A549 (cell line): ENCODE results near the gene FAM3A. TPM values are rescaled to one million over a fixed set of nuclear protein-coding genes. Genes with fewer than 3 reads are reported as not detected.

Experiments used
- ATAC-seq, 2 experiments: fragments of 200-7000 bp in 1 of 2; fragments of >200 bp in 1 of 2; cut with Nextera tagmentation in 1 of 2; cut with Tn5 transposase in 1 of 2; 3 replicates each; pipeline versions ENCODE4 v1.8.0 to v1.9.1; 2018 to 2020; ENCODE audit warnings: mild to moderate bottlenecking in 1 of 2, moderate library complexity in 1 of 2
- CTCF ChIA-PET: fragments of 300-600 bp; sonication (Branson Sonifier 250); formaldehyde crosslinking; extraction: SDS; loops from one replicate; lab custom pipeline; 2021; ENCODE audit warnings: antibody characterized with exemption, inconsistent platforms; lab: Yijun Ruan, JAX
- POLR2A ChIA-PET: fragments of 350-600 bp; formaldehyde crosslinking; extraction: SDS; loops from one replicate; lab custom pipeline; 2021; ENCODE audit warnings: antibody characterized with exemption, inconsistent platforms; lab: Yijun Ruan, JAX
- DNase-seq, 2 experiments: peaks; one replicate each; pipeline versions ENCODE4 v3.0.0 to v3.0.0-alpha.2; 2011 to 2016; ENCODE audit warnings: low read depth in 1 of 2, low spot score in 1 of 2
- FAIRE-seq: peaks from 2 replicates; lab custom pipeline; 2011; peaks lifted over from hg19 to GRCh38; lab: Jason Lieb, UNC
- H3K27ac ChIP-seq, 2 experiments: fragments of >200 bp; sonication (Bioruptor Twin); formaldehyde crosslinking; 3 replicates each; pipeline ENCODE4 v1.5.1; 2016 to 2017
- H3K4me1 ChIP-seq: fragments of >200 bp; sonication (Bioruptor Twin); formaldehyde crosslinking; 3 replicates; pipeline ENCODE4 v1.6.1; 2016
- H3K4me2 ChIP-seq: fragments of >200 bp; sonication (Bioruptor Twin); formaldehyde crosslinking; 3 replicates; pipeline ENCODE4 v1.6.1; 2016
- H3K4me3 ChIP-seq: fragments of >200 bp; sonication (Bioruptor Twin); formaldehyde crosslinking; 3 replicates; pipeline ENCODE4 v1.5.1; 2016
- H3K9me3 ChIP-seq: fragments of >200 bp; sonication (Bioruptor Twin); formaldehyde crosslinking; 3 replicates; pipeline ENCODE4 v1.6.1; 2016
- CBX2 ChIP-seq: fragments of 200-600 bp; sonication (generic); IDR thresholded peaks from 2 replicates; pipeline ENCODE4 v1.6.1; 2016; ENCODE audit warnings: low read depth, mild to moderate bottlenecking, borderline replicate concordance
- CBX8 ChIP-seq: fragments of 200-600 bp; sonication (generic); IDR thresholded peaks from 2 replicates; pipeline ENCODE4 v1.6.1; 2016
- CHD2 ChIP-seq: fragments of 150-350 bp; IDR thresholded peaks from 2 replicates; pipeline ENCODE4 v1.6.1; 2014; ENCODE audit warnings: low read length; ENCODE audit not compliant: partially characterized antibody
- CTCF ChIP-seq: fragments of >200 bp; sonication (Bioruptor Twin); formaldehyde crosslinking; IDR thresholded peaks from 3 replicates; pipeline ENCODE4 v1.5.1; 2016
- E2F6 ChIP-seq: IDR thresholded peaks from 2 replicates; pipeline ENCODE4 v1.6.1; 2012; ENCODE audit warnings: low read depth, borderline replicate concordance
- EHMT2 ChIP-seq: fragments of 200-600 bp; sonication (generic); IDR thresholded peaks from 2 replicates; pipeline ENCODE4 v1.6.1; 2016; ENCODE audit warnings: antibody characterized with exemption, low read depth, mild to moderate bottlenecking, moderate library complexity
- EP300 ChIP-seq, 2 experiments: fragments of >200 bp; sonication (Bioruptor Twin); formaldehyde crosslinking; IDR thresholded peaks; 2 replicates in 1 of 2; 3 replicates in 1 of 2; pipeline ENCODE4 v1.6.1; 2016 to 2017
- ESRRA ChIP-seq: fragments of 150-350 bp; IDR thresholded peaks from 2 replicates; pipeline ENCODE4 v1.6.1; 2014; ENCODE audit warnings: mild to moderate bottlenecking, low read length, borderline replicate concordance
- FOSB ChIP-seq: fragments of 250-450 bp; sonication (Bioruptor Pico); IDR thresholded peaks from 2 replicates; pipeline ENCODE4 v1.5.0; 2020; ENCODE audit warnings: mild to moderate bottlenecking, moderate library complexity
- HOXA7 ChIP-seq: fragments of 250-450 bp; sonication (Bioruptor Pico); IDR thresholded peaks from 2 replicates; pipeline ENCODE4 v1.5.0; 2020; ENCODE audit warnings: mild to moderate bottlenecking, moderate library complexity
- HOXB13 ChIP-seq: fragments of 250-450 bp; sonication (Bioruptor Pico); IDR thresholded peaks from 2 replicates; pipeline ENCODE4 v1.5.0; 2020; ENCODE audit warnings: low read depth, mild to moderate bottlenecking, moderate library complexity
- HOXB5 ChIP-seq: fragments of 250-450 bp; sonication (Bioruptor Pico); IDR thresholded peaks from 2 replicates; pipeline ENCODE4 v1.5.0; 2020; ENCODE audit warnings: mild to moderate bottlenecking, moderate library complexity
- KDM5A ChIP-seq: fragments of 200-600 bp; sonication (generic); IDR thresholded peaks from 2 replicates; pipeline ENCODE4 v1.6.1; 2016; ENCODE audit warnings: antibody characterized with exemption, mild to moderate bottlenecking
- MAFK ChIP-seq: fragments of 450-650 bp; IDR thresholded peaks from 2 replicates; pipeline ENCODE4 v1.6.1; 2014; ENCODE audit not compliant: partially characterized antibody
- MYC ChIP-seq: IDR thresholded peaks from 2 replicates; pipeline ENCODE4 v1.6.1; 2012; ENCODE audit warnings: mild to moderate bottlenecking, inconsistent platforms, low read length, improper control_type of control experiment, borderline replicate concordance
- NPAS2 ChIP-seq: fragments of 250-450 bp; sonication (Bioruptor Pico); IDR thresholded peaks from 2 replicates; pipeline ENCODE4 v1.8.0; 2022; ENCODE audit warnings: mild to moderate bottlenecking, moderate library complexity, borderline replicate concordance
- POLR2A ChIP-seq: IDR thresholded peaks from 2 replicates; pipeline ENCODE4 v1.6.1; 2012; ENCODE audit warnings: mild to moderate bottlenecking, low read length
- POLR2AphosphoS2 ChIP-seq: conservative IDR thresholded peaks from 2 replicates; pipeline ENCODE4 v1.6.1; 2012; ENCODE audit warnings: low read length, improper control_type of control experiment, inconsistent platforms
- RARB ChIP-seq: fragments of 250-450 bp; sonication (Bioruptor Pico); IDR thresholded peaks from 2 replicates; pipeline ENCODE4 v1.8.0; 2021; ENCODE audit warnings: mild to moderate bottlenecking, moderate library complexity
- ZFP36 ChIP-seq: fragments of 450-650 bp; IDR thresholded peaks from 2 replicates; pipeline ENCODE4 v1.6.1; 2014; ENCODE audit warnings: borderline replicate concordance; ENCODE audit not compliant: partially characterized antibody
- WGBS: methylation state at CpG from one replicate; pipeline ENCODE4 v1.1.6; 2017; ENCODE audit errors: missing lambda C conversion rate; 5-methylcytosine and 5-hydroxymethylcytosine counted together
- polyA plus RNA-seq, 4 experiments: library from polyadenylated mRNA; depleted of rRNA in 3 of 4; stranded (reverse); fragments of >200 nt; fragmentation: RNase III in 1 of 4; extraction: RNeasy Plus Mini Kit Qiagen cat#74134 plus additional on column Dnase treatment in 1 of 4; gene quantifications; 2 replicates in 3 of 4; 3 replicates in 1 of 4; pipeline ENCODE4 v1.2.3, GENCODE V29; 2011 to 2017
- TF ChIP-seq, protein P1 (sequence below): IDR thresholded peaks from 2 replicates; pipeline ENCODE4 v1.6.1; 2012
- TF ChIP-seq, protein P2 (sequence below): fragments of >200 bp; sonication (Bioruptor Twin); formaldehyde crosslinking; IDR thresholded peaks from 3 replicates; pipeline ENCODE4 v1.6.1; 2016
- TF ChIP-seq, protein P3 (sequence below): fragments of 250-450 bp; sonication (Bioruptor Pico); IDR thresholded peaks from 2 replicates; pipeline ENCODE4 v1.5.0; 2021; ENCODE audit warnings: mild to moderate bottlenecking, moderate library complexity, borderline replicate concordance

The FAM3A gene
- polyA plus RNA-seq, 2 of the 4 experiments (the other 2 are of a cell fraction) = 21.7 to 36.7 TPM

GRCh38 chrX:154525606-154526490 is 9.8 kb upstream of the FAM3A start (continued):
- TF ChIP-seq CBX2 (no peak), ZFP36 (no peak), FOSB (CRISPR knock-in tag) (peak; percentile 88), HOXB5 (CRISPR knock-in tag) (no peak), HOXA7 (CRISPR knock-in tag) (peak; percentile 96), CBX8 (no peak)
- TF ChIP-seq, protein P1, sequence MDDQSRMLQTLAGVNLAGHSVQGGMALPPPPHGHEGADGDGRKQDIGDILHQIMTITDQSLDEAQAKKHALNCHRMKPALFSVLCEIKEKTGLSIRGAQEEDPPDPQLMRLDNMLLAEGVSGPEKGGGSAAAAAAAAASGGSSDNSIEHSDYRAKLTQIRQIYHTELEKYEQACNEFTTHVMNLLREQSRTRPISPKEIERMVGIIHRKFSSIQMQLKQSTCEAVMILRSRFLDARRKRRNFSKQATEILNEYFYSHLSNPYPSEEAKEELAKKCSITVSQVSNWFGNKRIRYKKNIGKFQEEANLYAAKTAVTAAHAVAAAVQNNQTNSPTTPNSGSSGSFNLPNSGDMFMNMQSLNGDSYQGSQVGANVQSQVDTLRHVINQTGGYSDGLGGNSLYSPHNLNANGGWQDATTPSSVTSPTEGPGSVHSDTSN = peak; percentile 70

GRCh38 chrX:154519389-154519788 is 3.4 kb upstream of the FAM3A start:
- POLR2A ChIA-PET = interaction anchor here (0.5 kb wide), 1 partner anchor 105 kb away, joined by 3 read pairs; no protein-coding TSS in a partner anchor
- ATAC-seq = no peak
- no peak overlapping the region for H3K4me2 ChIP-seq
- H3K27ac ChIP-seq = no peak overlapping the region
- H3K4me1 ChIP-seq = peaks cover 10% of the 10 kb centered on the region; the same call in 2 of the 3 replicates
- 0 out of 2 replicates have a peak, but pooled peaks have one; percentile 39 for TF ChIP-seq POLR2AphosphoS2
- no peak for TF ChIP-seq RARB (CRISPR knock-in tag)
- TF ChIP-seq, protein P2, sequence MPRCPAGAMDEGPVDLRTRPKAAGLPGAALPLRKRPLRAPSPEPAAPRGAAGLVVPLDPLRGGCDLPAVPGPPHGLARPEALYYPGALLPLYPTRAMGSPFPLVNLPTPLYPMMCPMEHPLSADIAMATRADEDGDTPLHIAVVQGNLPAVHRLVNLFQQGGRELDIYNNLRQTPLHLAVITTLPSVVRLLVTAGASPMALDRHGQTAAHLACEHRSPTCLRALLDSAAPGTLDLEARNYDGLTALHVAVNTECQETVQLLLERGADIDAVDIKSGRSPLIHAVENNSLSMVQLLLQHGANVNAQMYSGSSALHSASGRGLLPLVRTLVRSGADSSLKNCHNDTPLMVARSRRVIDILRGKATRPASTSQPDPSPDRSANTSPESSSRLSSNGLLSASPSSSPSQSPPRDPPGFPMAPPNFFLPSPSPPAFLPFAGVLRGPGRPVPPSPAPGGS = no peak
- no peak for TF ChIP-seq CBX8
- TF ChIP-seq, all 56 proteins: peak for 1
- FAIRE-seq (no peak), DNase-seq (no peak)
- Histone ChIP-seq H3K4me3 (no peak overlapping the region), H3K9me3 (no peaks in the 10 kb centered on the region)
- CTCF ChIA-PET = no interaction called here
- 93% methylated on average over 8 of the region's 8 CpGs for WGBS

DNA sequence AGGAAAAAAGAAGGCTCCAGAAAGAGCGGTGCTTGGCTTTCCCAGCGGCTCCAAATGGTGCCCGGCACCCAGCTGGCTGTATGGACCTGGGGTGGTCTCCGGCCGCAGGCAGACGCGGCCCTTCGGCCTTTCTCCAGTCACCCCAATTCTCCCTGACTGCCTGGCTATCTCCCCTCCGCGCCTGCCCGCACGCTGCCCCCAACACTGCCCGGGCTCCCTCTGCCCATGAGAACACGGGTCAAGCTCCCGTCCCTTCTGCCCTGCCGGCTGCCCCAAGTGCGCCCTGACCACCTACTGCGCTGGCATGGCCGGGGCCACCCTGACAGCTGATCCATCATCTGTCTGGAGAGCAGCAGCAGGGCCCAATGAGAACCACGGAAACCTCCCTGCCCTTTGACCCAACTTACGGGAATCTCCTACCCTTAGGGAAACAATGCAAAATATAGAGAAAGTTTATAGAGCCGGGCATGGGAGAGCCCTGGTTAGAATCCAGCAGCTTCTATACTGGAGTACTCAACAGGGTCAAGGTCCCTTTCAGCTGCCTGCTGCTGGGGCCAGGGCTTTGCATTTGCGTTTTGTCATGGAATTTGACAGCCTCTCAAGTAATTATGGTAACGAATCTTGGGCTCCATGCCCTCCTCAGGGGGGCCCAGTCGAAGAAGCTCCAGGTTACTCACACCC is 1.2 kb upstream of the FAM3A start:
- ChIA-PET CTCF (interaction anchor here (1.7 to 2.4 kb wide), 2 partner anchors 9 to 144 kb away, joined by 3 to 8 read pairs; no protein-coding TSS in a partner anchor), POLR2A (interaction anchor here (1.3 kb wide), 1 partner anchor 27 kb away, joined by 3 read pairs; the partner anchor contains the start of gene SLC10A3)
- WGBS = 91% methylated on average over 20 of the region's 25 CpGs
- ATAC-seq (no peak), FAIRE-seq (no peak), DNase-seq (no peak)
- H3K4me3 ChIP-seq = no peak overlapping the region
- peak overlapping the region in 1 of 2 experiments; percentile 86; a peak in 2 of 6 replicates for H3K27ac ChIP-seq
- no peaks in the 10 kb centered on the region for H3K9me3 ChIP-seq
- H3K4me2 ChIP-seq = peak overlapping the region; percentile 79
- peaks cover 10% of the 10 kb centered on the region; the same call in 2 of the 3 replicates for H3K4me1 ChIP-seq
- TF ChIP-seq MYC (no peak), CTCF (no peak), NPAS2 (CRISPR knock-in tag) (no peak), KDM5A (no peak), EHMT2 (no peak), POLR2A (no peak), HOXB13 (no peak), HOXB5 (CRISPR knock-in tag) (no peak), ESRRA (no peak), MAFK (no peak), EP300 (IDR thresholded peaks at IDR 0.05) (no peak), FOSB (CRISPR knock-in tag) (no peak), E2F6 (no peak), CHD2 (no peak)
- TF ChIP-seq, protein P3, sequence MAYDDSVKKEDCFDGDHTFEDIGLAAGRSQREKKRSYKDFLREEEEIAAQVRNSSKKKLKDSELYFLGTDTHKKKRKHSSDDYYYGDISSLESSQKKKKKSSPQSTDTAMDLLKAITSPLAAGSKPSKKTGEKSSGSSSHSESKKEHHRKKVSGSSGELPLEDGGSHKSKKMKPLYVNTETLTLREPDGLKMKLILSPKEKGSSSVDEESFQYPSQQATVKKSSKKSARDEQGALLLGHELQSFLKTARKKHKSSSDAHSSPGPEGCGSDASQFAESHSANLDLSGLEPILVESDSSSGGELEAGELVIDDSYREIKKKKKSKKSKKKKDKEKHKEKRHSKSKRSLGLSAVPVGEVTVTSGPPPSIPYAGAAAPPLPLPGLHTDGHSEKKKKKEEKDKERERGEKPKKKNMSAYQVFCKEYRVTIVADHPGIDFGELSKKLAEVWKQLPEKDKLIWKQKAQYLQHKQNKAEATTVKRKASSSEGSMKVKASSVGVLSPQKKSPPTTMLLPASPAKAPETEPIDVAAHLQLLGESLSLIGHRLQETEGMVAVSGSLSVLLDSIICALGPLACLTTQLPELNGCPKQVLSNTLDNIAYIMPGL (CRISPR knock-in tag) = no peak
